Sigmoid colon (tissue), 4 donors: ENCODE results near the gene VPS50.

Source experiments
- POLR2A ChIP-seq, 2 donors: fragments of 450-650 bp; IDR thresholded peaks; one replicate each; pipeline ENCODE4 v1.6.1; 2016; ENCODE audit warnings: antibody characterized with exemption in 2 of 2, mild to moderate bottlenecking in 2 of 2, moderate library complexity in 2 of 2
- POLR2AphosphoS5 ChIP-seq, 4 donors: sonication (generic); formaldehyde crosslinking; IDR thresholded peaks; one replicate each; pipeline ENCODE4 v1.6.1; 2017; ENCODE audit warnings: antibody characterized with exemption in 4 of 4
- TF ChIP-seq, protein P1 (sequence below), 4 experiments: fragments of 450-650 bp in 3 of 4; fragments of 200-600 bp in 1 of 4; IDR thresholded peaks; one replicate each; pipeline ENCODE4 v1.5.1; 2016 to 2019; ENCODE audit warnings: antibody characterized with exemption in 4 of 4, mild to moderate bottlenecking in 3 of 4, moderate library complexity in 2 of 4

- TF ChIP-seq, protein P1, sequence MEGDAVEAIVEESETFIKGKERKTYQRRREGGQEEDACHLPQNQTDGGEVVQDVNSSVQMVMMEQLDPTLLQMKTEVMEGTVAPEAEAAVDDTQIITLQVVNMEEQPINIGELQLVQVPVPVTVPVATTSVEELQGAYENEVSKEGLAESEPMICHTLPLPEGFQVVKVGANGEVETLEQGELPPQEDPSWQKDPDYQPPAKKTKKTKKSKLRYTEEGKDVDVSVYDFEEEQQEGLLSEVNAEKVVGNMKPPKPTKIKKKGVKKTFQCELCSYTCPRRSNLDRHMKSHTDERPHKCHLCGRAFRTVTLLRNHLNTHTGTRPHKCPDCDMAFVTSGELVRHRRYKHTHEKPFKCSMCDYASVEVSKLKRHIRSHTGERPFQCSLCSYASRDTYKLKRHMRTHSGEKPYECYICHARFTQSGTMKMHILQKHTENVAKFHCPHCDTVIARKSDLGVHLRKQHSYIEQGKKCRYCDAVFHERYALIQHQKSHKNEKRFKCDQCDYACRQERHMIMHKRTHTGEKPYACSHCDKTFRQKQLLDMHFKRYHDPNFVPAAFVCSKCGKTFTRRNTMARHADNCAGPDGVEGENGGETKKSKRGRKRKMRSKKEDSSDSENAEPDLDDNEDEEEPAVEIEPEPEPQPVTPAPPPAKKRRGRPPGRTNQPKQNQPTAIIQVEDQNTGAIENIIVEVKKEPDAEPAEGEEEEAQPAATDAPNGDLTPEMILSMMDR (IDR thresholded peaks at IDR 0.05): no peak
- TF ChIP-seq POLR2AphosphoS5 (IDR thresholded peaks at IDR 0.05) (no peak), POLR2A (IDR thresholded peaks at IDR 0.05) (no peak)
Measured at GRCh38 chr7:93242106-93242505, 9.9 kb downstream of the VPS50 start.
